H1 (cell line): Measurements from ENCODE around the gene MAGT1. TPM values are rescaled to one million over a fixed set of nuclear protein-coding genes. Genes with fewer than 3 reads are reported as not detected.

Experiments
- CTCF ChIA-PET: fragments of 300-600 bp; sonication (Branson Sonifier 250); formaldehyde crosslinking; loops from one replicate; lab custom pipeline; 2021; ENCODE audit not compliant: partially characterized antibody; lab: Charles Lee
- POLR2A ChIA-PET: fragments of 300-600 bp; sonication (Branson Sonifier 250); formaldehyde crosslinking; loops from one replicate; lab custom pipeline; 2021; ENCODE audit warnings: inconsistent platforms; ENCODE audit not compliant: partially characterized antibody; lab: Charles Lee
- DNase-seq, 2 experiments: peaks; one replicate each; pipeline versions ENCODE4 v3.0.0 to v3.0.0-alpha.2; 2010 to 2022; ENCODE audit warnings: low spot score in 2 of 2, low read depth in 1 of 2, mixed read lengths in 1 of 2
- FAIRE-seq: peaks from 2 replicates; lab custom pipeline; 2011; peaks lifted over from hg19 to GRCh38; lab: Jason Lieb, UNC
- H2AFZ ChIP-seq: 2 replicates; pipeline ENCODE4 v1.8.1; 2012; ENCODE audit warnings: low read length, inconsistent platforms
- H2AK5ac ChIP-seq: 2 replicates; pipeline ENCODE4 v1.6.1; 2013; ENCODE audit warnings: low read depth, low read length
- H2BK120ac ChIP-seq: replicated peaks from 2 replicates; pipeline ENCODE3; 2013; ENCODE audit warnings: low read depth, low read length, inconsistent platforms
- H2BK12ac ChIP-seq: 2 replicates; pipeline ENCODE4 v1.6.1; 2013; ENCODE audit warnings: low read depth, low read length
- H2BK15ac ChIP-seq: 2 replicates; pipeline ENCODE4 v1.6.1; 2013; ENCODE audit warnings: low read length
- H2BK20ac ChIP-seq: 2 replicates; pipeline ENCODE4 v1.6.1; 2013; ENCODE audit warnings: low read length
- H2BK5ac ChIP-seq: 2 replicates; pipeline ENCODE4 v1.6.1; 2013; ENCODE audit warnings: low read depth, low read length
- H3K14ac ChIP-seq: 2 replicates; pipeline ENCODE4 v1.6.1; 2013; ENCODE audit warnings: inconsistent platforms; ENCODE audit not compliant: insufficient read length
- H3K18ac ChIP-seq: 2 replicates; pipeline ENCODE4 v1.6.1; 2013; ENCODE audit warnings: low read length; ENCODE audit errors: extremely low read depth
- H3K23ac ChIP-seq: 2 replicates; pipeline ENCODE4 v1.6.1; 2013; ENCODE audit warnings: inconsistent platforms; ENCODE audit not compliant: insufficient read length
- H3K23me2 ChIP-seq: 2 replicates; pipeline ENCODE4 v1.6.1; 2013; ENCODE audit warnings: low read depth, low read length
- H3K27ac ChIP-seq: 2 replicates; pipeline ENCODE4 v1.6.1; 2011; ENCODE audit warnings: low read depth, low read length, inconsistent platforms
- H3K27me3 ChIP-seq, 4 experiments: replicated peaks in 1 of 4; 1 replicate in 1 of 4; 2 replicates in 3 of 4; pipeline versions ENCODE4 v1.6.1 to v1.8.1; 2011 to 2013; ENCODE audit warnings: low read length in 3 of 4, mild to moderate bottlenecking in 3 of 4, inconsistent platforms in 2 of 4, mixed read lengths in 2 of 4, moderate library complexity in 1 of 4; ENCODE audit not compliant: control insufficient read depth in 3 of 4, insufficient read depth in 3 of 4; ENCODE audit errors: extremely low read depth in 1 of 4
- H3K36me3 ChIP-seq, 4 experiments: 2 replicates each; pipeline versions ENCODE4 v1.6.1 to v1.8.1; 2011 to 2013; ENCODE audit warnings: mild to moderate bottlenecking in 4 of 4, low read length in 3 of 4, moderate library complexity in 2 of 4, control low read depth in 1 of 4, inconsistent platforms in 1 of 4; ENCODE audit not compliant: insufficient read depth in 4 of 4, control insufficient read depth in 2 of 4
- H3K4ac ChIP-seq: replicated peaks from 2 replicates; pipeline ENCODE3; 2013; ENCODE audit warnings: low read length, low read depth, mixed read lengths, inconsistent platforms; ENCODE audit not compliant: insufficient read length
- H3K4me1 ChIP-seq, 4 experiments: replicated peaks in 1 of 4; 1 replicate in 1 of 4; 2 replicates in 3 of 4; pipeline versions ENCODE4 v1.6.1 to v1.8.1; 2011 to 2013; ENCODE audit warnings: low read length in 3 of 4, inconsistent platforms in 2 of 4, mixed read lengths in 1 of 4; ENCODE audit not compliant: insufficient read depth in 4 of 4, control insufficient read depth in 3 of 4
- H3K4me2 ChIP-seq, 2 experiments: 2 replicates each; pipeline versions ENCODE4 v1.6.1 to v1.8.1; 2011 to 2013; ENCODE audit warnings: low read depth in 2 of 2, low read length in 2 of 2, control low read depth in 1 of 2, inconsistent platforms in 1 of 2, mild to moderate bottlenecking in 1 of 2; ENCODE audit not compliant: insufficient read depth in 1 of 2
- H3K4me3 ChIP-seq, 4 experiments: fragments of 200-600, 300-600 bp in 1 of 4; sonication (generic), shearing (Covaris generic), sonication (Bioruptor Twin) in 1 of 4; 2 replicates each; pipeline versions ENCODE4 v1.5.1 to v1.8.1; 2011 to 2016; ENCODE audit warnings: low read length in 4 of 4, low read depth in 3 of 4, control low read depth in 2 of 4, inconsistent platforms in 2 of 4, mild to moderate bottlenecking in 2 of 4, mixed read lengths in 1 of 4, moderate library complexity in 1 of 4; ENCODE audit not compliant: insufficient read depth in 2 of 4; ENCODE audit errors: extremely low read depth in 1 of 4
- H3K56ac ChIP-seq: replicated peaks from 2 replicates; pipeline ENCODE3; 2013; ENCODE audit warnings: low read depth, mild to moderate bottlenecking, mixed read lengths, low read length, inconsistent platforms; ENCODE audit not compliant: insufficient read length
- H3K79me1 ChIP-seq: 2 replicates; pipeline ENCODE4 v1.6.1; 2013; ENCODE audit warnings: low read depth, low read length, control low read depth
- H3K79me2 ChIP-seq, 2 experiments: 2 replicates each; pipeline versions ENCODE4 v1.6.1 to v1.8.1; 2012 to 2013; ENCODE audit warnings: low read length in 2 of 2, mild to moderate bottlenecking in 2 of 2, inconsistent platforms in 1 of 2; ENCODE audit not compliant: insufficient read depth in 2 of 2, control insufficient read depth in 1 of 2
- H3K9ac ChIP-seq, 4 experiments: replicated peaks in 1 of 4; 1 replicate in 1 of 4; 2 replicates in 3 of 4; pipeline versions ENCODE4 v1.6.1 to v1.8.1; 2011 to 2013; ENCODE audit warnings: low read depth in 3 of 4, low read length in 3 of 4, control low read depth in 2 of 4, mild to moderate bottlenecking in 2 of 4, moderate library complexity in 2 of 4, inconsistent platforms in 1 of 4; ENCODE audit errors: extremely low read depth in 1 of 4
- H3K9me3 ChIP-seq, 2 experiments: 2 replicates each; pipeline versions ENCODE4 v1.6.1 to v1.8.1; 2012 to 2013; ENCODE audit warnings: mild to moderate bottlenecking in 2 of 2, moderate library complexity in 2 of 2, control low read depth in 1 of 2, inconsistent platforms in 1 of 2, low read depth in 1 of 2, low read length in 1 of 2, mixed read lengths in 1 of 2; ENCODE audit not compliant: insufficient read depth in 2 of 2
- H4K20me1 ChIP-seq, 2 experiments: replicated peaks in 1 of 2; 2 replicates each; pipeline versions ENCODE3 to v1.8.1; 2011 to 2013; ENCODE audit warnings: inconsistent platforms in 2 of 2, low read length in 2 of 2, mild to moderate bottlenecking in 1 of 2; ENCODE audit not compliant: insufficient read depth in 2 of 2, control insufficient read depth in 1 of 2
- H4K5ac ChIP-seq: 2 replicates; pipeline ENCODE4 v1.6.1; 2013; ENCODE audit warnings: low read length, low read depth, mixed read lengths, inconsistent platforms; ENCODE audit not compliant: insufficient read length
- H4K8ac ChIP-seq: 2 replicates; pipeline ENCODE4 v1.8.0; 2013; ENCODE audit warnings: mild to moderate bottlenecking, moderate library complexity, low read length, inconsistent platforms; ENCODE audit not compliant: insufficient read depth; ENCODE audit errors: extremely low read depth
- H4K91ac ChIP-seq: replicated peaks from 2 replicates; pipeline ENCODE3; 2013; ENCODE audit warnings: low read length, mixed read lengths, inconsistent platforms; ENCODE audit not compliant: insufficient read length
- CHD1 ChIP-seq: IDR thresholded peaks from 2 replicates; pipeline ENCODE4 v1.6.1; 2012; ENCODE audit warnings: low read depth, low read length, improper control_type of control experiment
- CHD2 ChIP-seq: IDR thresholded peaks from 2 replicates; pipeline ENCODE4 v1.6.1; 2012; ENCODE audit warnings: low read length, improper control_type of control experiment
- MAFK ChIP-seq: IDR thresholded peaks from 2 replicates; pipeline ENCODE4 v1.6.1; 2012; ENCODE audit warnings: low read depth, mild to moderate bottlenecking, improper control_type of control experiment, low read length
- POLR2AphosphoS5 ChIP-seq: IDR thresholded peaks from 2 replicates; pipeline ENCODE4 v1.6.1; 2011; ENCODE audit warnings: low read depth, low read length
- POU5F1 ChIP-seq: IDR thresholded peaks from 2 replicates; pipeline ENCODE4 v1.6.1; 2011; ENCODE audit warnings: low read depth, mild to moderate bottlenecking, low read length, moderate library complexity
- RFX5 ChIP-seq: IDR thresholded peaks from 2 replicates; pipeline ENCODE4 v1.6.1; 2011; ENCODE audit warnings: low read depth, low read length, improper control_type of control experiment, borderline replicate concordance
- RNF2 ChIP-seq: fragments of 200-900, 300-1000 bp; sonication (generic); IDR thresholded peaks from 2 replicates; pipeline ENCODE4 v1.7.1; 2016; ENCODE audit warnings: borderline replicate concordance, low read depth, mild to moderate bottlenecking, antibody characterized with exemption, low read length; ENCODE audit not compliant: poor library complexity, severe bottlenecking; ENCODE audit errors: missing control alignments
- SAP30 ChIP-seq: fragments of 300-600 bp; sonication (generic); IDR thresholded peaks from 2 replicates; pipeline ENCODE4 v1.7.1; 2012; ENCODE audit warnings: low read length, moderate library complexity, mild to moderate bottlenecking, inconsistent platforms; ENCODE audit not compliant: insufficient read depth, insufficient replicate concordance
- SRF ChIP-seq: IDR thresholded peaks from 2 replicates; pipeline ENCODE4 v1.6.1; 2011; ENCODE audit warnings: mild to moderate bottlenecking, low read depth, low read length, moderate library complexity
- TAF1 ChIP-seq: IDR thresholded peaks from 2 replicates; pipeline ENCODE4 v1.6.1; 2011; ENCODE audit warnings: mild to moderate bottlenecking, low read depth, low read length
- USF2 ChIP-seq: IDR thresholded peaks from 2 replicates; pipeline ENCODE4 v1.6.1; 2011; ENCODE audit warnings: low read length, improper control_type of control experiment
- WGBS, 2 experiments: shearing (Covaris generic) in 1 of 2; methylation state at CpG; one replicate each; pipeline versions ENCODE4 v1.1.6 to v1.1.7; 2013 to 2015; ENCODE audit warnings: low lambda C conversion rate in 2 of 2, mixed read lengths in 2 of 2, inconsistent platforms in 1 of 2, low coverage in 1 of 2, missing lambda C conversion rate in 1 of 2; ENCODE audit not compliant: insufficient replicate concordance in 2 of 2, insufficient coverage in 1 of 2, insufficient read length in 1 of 2; ENCODE audit errors: extremely low coverage in 1 of 2, missing lambda C conversion rate in 1 of 2; 5-methylcytosine and 5-hydroxymethylcytosine counted together
- polyA plus RNA-seq, 7 experiments: library from polyadenylated mRNA; depleted of rRNA in 3 of 7; stranded (reverse) in 5 of 7; unstranded in 2 of 7; fragments of >200 nt in 5 of 7; fragments of 200-250 nt in 2 of 7; gene quantifications; 1 replicate in 5 of 7; 2 replicates in 1 of 7; 4 replicates in 1 of 7; pipeline versions ENCODE4 v1.2.1 to v1.2.3, GENCODE V29; 2011 to 2013; ENCODE audit warnings: missing spikeins in 2 of 7, mixed read lengths in 2 of 7
- total RNA-seq: library from RNA; stranded (reverse); fragmentation: NEBNext Ultra II Directional; extraction: Animal tissue kit (Norgen Biotek cat#: 25700); gene quantifications from 2 replicates; pipeline ENCODE4 v1.2.1, GENCODE V29; 2021
- TF ChIP-seq, protein P1 (sequence below): IDR thresholded peaks from 2 replicates; pipeline ENCODE4 v1.6.1; 2012; ENCODE audit warnings: inconsistent platforms

The MAGT1 gene
- total and polyA plus RNA-seq, 2 of the 8 experiments (the other 6 are each of a cell fraction or from before 2014, with no cell fraction given), result 14.4 to 47.6 TPM

DNA sequence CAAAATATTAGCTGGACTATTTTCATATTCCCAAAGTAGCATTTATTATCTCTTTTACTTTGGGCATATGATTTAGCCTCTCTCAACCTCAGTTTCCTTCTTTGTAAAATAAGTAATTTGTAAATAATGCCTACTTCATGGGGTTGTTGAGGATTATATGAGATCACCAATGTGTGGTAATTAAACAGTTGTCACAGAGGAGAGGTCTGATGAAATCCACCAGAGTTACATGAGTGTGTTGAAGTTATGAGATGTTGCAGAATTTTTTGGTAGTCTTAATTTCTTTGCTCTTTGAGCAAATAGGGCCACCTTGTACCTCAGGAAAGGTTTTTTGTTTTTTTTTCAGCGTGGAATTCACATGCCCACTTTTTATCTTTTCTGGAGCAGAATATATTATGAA is 5.5 kb upstream of the MAGT1 start:
- no peak overlapping the region for H2AK5ac ChIP-seq
- H3K56ac ChIP-seq, result no peak overlapping the region
- no peaks in the 10 kb centered on the region for H4K20me1 ChIP-seq
- DNase-seq, result no peak
- no peak overlapping the region for H3K23ac ChIP-seq
- H4K91ac ChIP-seq, result no peak overlapping the region
- no peak overlapping the region for H4K5ac ChIP-seq
- H3K9ac ChIP-seq, result peak overlapping the region in 1 of 4 experiments; percentile 48; a peak in 1 of 7 replicates
- FAIRE-seq, result no peak
- peaks cover 4 to 34% of the 10 kb centered on the region in 2 experiments; a peak in 3 of 4 replicates for H3K79me2 ChIP-seq
- H3K14ac ChIP-seq, result no peak overlapping the region
- no peaks in the 10 kb centered on the region for H3K4me1 ChIP-seq
- ChIA-PET POLR2A (interaction anchor here (0.7 to 4.0 kb wide), 2 partner anchors 10 to 97 kb away, joined by 3 to 32 read pairs; partner anchors contain the start of gene ATP7A), CTCF (interaction anchor here (0.9 to 2.3 kb wide), 3 partner anchors 124 to 129 kb away, joined by 3 to 7 read pairs (median 3); no protein-coding TSS in a partner anchor)
- no peak overlapping the region for H2BK20ac ChIP-seq
- H3K79me1 ChIP-seq, result no peaks in the 10 kb centered on the region
- H3K4me2 ChIP-seq, result peak overlapping the region; percentile 62 to 63
- H3K4me3 ChIP-seq, result peak overlapping the region; percentile 82 to 100 (median 88)
- no peaks in the 10 kb centered on the region for H3K23me2 ChIP-seq
- no peaks in the 10 kb centered on the region for H3K9me3 ChIP-seq
- no peak overlapping the region for H2AFZ ChIP-seq
- no peak overlapping the region for H2BK12ac ChIP-seq
- H2BK15ac ChIP-seq, result no peak overlapping the region
- H3K27ac ChIP-seq, result no peak overlapping the region
- no peak overlapping the region for H3K18ac ChIP-seq
- no peak overlapping the region for H4K8ac ChIP-seq
- H3K27me3 ChIP-seq, result no peaks in the 10 kb centered on the region
- no peak overlapping the region for H3K4ac ChIP-seq
- 85% methylated on average over 1 of the region's 1 CpG; no CpG with 5 or more reads in 1 of the 2 experiments for WGBS, 2 experiments
- H2BK120ac ChIP-seq, result no peak overlapping the region
- H3K36me3 ChIP-seq, result peaks cover 0 to 18% (median 10%) of the 10 kb centered on the region in 4 experiments; a peak in 4 of 8 replicates
- no peak overlapping the region for H2BK5ac ChIP-seq
- TF ChIP-seq RFX5, result no peak
- no peak for TF ChIP-seq MAFK
- TF ChIP-seq SRF, result no peak
- TF ChIP-seq SAP30, result no peak
- TF ChIP-seq, protein P1, sequence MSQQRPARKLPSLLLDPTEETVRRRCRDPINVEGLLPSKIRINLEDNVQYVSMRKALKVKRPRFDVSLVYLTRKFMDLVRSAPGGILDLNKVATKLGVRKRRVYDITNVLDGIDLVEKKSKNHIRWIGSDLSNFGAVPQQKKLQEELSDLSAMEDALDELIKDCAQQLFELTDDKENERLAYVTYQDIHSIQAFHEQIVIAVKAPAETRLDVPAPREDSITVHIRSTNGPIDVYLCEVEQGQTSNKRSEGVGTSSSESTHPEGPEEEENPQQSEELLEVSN, result no peak
- TF ChIP-seq POU5F1, result no peak
- TF ChIP-seq RNF2, result no peak
- no peak for TF ChIP-seq TAF1
- no peak for TF ChIP-seq CHD2
- no peak for TF ChIP-seq USF2
- TF ChIP-seq POLR2AphosphoS5, result no peak
- TF ChIP-seq CHD1, result no peak
